Fibroblast of gingiva (primary cell): ENCODE results near the gene TCTN3.
"Not testable (repeated sequence)": the region's sequence is repeated elsewhere in the genome, so short reads cannot be mapped to it uniquely, and the experiment has no call there.

ENCODE experiments used
- DNase-seq: peaks from one replicate; pipeline ENCODE4 v3.0.0-alpha.2; 2011; ENCODE audit warnings: low read depth

The TCTN3 gene, protein sequence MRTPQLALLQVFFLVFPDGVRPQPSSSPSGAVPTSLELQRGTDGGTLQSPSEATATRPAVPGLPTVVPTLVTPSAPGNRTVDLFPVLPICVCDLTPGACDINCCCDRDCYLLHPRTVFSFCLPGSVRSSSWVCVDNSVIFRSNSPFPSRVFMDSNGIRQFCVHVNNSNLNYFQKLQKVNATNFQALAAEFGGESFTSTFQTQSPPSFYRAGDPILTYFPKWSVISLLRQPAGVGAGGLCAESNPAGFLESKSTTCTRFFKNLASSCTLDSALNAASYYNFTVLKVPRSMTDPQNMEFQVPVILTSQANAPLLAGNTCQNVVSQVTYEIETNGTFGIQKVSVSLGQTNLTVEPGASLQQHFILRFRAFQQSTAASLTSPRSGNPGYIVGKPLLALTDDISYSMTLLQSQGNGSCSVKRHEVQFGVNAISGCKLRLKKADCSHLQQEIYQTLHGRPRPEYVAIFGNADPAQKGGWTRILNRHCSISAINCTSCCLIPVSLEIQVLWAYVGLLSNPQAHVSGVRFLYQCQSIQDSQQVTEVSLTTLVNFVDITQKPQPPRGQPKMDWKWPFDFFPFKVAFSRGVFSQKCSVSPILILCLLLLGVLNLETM

DNA sequence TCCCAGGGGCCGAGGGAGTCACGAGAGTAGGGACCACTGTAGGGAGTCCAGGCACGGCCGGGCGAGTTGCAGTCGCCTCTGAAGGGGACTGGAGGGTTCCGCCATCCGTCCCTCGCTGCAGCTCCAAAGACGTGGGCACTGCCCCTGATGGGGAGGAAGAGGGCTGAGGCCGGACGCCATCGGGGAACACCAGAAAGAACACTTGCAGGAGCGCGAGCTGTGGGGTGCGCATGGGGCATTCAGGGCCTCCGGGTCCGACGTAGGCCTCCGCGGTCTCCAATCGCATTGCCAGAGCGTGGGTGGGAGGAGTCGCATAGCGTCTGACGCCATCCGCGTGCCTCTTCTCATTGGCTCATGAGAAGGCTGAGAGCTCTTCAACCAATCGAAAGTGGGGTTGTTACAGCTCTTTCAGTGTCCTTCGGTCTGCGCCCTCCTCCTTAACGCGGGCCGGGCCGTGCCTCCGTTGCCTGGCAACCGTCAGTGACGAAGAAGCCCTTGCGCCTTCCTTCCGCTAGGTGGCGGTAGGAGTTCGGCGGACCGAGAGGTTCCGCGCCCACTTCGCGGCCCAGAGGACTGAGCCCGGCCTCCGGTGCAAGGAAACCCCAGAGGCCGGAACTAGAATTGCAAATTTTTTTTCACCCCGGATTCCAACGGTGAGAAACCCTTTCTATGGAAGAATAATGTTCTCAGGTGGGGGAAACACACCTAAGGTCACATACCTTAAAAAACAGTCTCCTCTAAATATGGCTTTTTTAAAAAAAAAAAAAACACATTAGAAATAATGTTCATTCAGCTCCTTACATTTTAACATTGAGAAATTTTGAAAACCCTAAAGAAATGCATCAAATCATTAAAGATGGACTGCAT, at the start of gene TCTN3:
TCTN3 (minus strand) TSS at position 260 of the 867 bp plus-strand sequence; CDS start at position 232, 28 bp downstream.
- peak; percentile 99 for DNase-seq

DNA sequence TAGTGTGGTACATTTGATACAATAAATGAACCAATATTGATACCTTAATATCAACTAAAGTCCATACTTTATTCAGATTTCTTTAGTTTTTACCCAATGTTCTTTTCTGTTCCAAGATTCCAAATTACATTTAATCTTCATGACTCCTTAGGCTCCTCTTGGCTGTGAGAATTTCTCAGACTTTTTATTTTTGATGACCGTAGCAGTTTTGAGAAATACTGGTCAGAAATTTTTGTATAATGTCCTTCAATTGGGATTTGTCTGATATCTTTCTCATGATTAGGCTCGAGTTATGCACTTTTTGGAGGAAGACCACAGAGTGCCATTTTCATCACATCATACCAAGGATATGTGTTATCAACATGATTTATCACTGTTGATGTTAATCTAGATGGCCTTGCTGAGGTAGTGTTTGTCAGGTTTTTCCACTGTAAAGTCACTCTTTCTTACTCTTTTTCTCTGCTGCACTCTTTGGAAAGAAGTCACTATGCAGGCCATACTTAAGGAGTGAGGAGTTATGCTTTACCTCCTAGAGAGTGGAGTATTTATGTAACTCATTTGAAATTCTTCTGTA, 49.3 kb upstream of the TCTN3 start:
- no peak for DNase-seq

DNA sequence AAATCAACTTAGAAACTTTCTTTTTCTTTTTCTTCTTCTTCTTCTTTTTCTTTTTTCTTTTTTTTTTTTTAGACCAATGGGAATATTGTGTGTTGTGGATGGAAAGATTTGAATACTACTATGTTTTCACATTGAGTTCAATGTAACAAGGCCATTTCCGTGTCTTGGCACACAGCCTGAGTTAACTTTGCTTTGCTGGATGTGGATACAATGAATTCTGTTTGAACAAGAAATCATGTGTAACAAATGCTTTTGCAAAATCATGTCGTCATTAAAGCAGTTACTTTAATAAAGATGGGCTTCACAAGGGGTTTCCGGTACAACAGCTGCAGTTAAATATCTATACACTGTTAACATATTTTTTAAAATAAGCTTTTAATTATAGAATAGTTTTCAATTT, 48.8 kb upstream of the TCTN3 start:
- DNase-seq, result no peak

DNA sequence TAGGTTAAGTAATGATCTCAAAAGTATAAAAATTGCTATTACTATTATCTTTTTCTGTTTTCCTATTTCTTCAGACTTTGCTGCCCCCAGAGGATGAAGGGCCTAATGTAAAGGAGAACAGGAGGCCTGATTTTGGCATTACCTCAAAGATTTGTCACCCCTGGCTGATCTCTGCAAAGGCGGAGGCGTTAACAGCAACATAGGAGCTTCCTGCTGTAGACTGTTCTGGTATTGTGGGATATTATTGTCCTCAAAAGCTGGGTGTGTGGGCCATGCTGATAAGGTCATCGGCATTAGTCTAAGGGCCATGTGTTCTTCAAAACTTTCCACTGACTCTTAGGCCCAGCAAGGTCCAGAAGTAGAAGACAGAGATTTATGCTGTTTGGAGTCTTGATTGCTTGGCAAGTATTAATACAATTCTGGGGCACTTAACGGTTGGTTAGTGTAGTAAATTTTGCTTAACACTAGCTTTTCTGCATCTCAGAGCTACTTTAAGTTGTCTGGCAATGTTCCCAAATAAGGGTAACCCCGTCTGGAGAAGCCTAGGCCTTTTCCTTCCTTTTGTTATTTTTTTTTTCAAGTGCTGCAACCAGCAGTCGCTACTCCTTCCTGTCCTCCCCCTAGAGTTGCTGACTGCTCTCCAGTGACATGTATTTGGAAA, 48.2 kb upstream of the TCTN3 start:
- no peak for DNase-seq

DNA sequence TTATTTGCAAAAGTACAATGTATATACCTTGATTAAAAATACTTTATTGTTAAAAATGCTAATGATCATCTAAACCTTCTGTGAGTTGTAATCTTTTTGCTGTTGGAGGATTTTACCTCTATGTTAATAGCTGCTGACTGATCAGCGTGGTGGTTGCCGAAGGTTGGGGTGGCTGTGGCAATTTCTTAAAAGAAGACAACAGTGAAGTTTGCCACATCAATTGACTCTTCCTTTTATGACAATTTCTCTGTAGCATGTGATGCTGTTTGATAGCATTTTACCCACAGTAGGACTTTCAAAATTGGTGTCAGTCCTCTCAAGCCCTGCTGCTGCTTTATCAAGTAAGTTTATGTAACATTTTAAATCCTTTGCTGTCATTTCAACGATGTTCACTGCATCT, 45.3 kb upstream of the TCTN3 start:
- DNase-seq, result no peak

DNA sequence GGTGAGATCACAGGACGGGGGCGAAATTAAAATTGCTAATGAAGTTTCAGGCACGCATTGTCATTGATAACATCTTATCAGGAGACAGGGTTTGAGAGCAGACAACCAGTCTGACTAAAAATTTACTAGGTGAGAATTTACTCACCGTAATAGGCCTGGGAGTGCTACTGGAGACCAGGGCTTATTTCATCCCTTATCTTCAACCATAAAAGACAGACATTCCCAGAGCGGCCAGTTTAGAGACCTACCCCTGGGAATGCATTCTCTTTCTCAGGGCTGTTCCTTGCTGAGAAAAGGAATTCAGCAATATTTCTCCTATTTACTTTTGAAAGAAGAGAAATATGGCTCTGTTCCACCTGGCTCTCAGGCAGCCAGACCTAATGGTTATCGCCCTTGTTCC, 39.2 kb upstream of the TCTN3 start:
- not testable (repeated sequence) for DNase-seq

DNA sequence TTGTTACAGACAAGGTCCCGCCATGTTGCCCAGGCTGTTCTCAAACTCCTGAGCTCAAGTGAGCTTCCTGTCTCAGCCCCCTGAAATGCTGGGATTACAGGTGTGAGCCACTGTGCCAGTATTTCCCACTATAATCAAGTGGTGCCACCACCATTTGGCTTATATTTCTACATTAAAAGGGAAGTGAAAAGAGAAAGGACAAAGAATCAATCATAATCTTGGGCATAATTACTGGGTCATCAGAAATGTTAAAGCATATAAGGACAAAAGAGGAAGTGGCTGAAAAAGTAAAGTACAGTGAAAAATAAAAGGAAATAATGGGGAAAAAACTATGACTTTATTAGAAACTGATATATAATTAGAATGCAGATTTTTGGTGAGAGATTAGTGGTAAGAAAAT, 36.5 kb upstream of the TCTN3 start:
- DNase-seq, result no peak

DNA sequence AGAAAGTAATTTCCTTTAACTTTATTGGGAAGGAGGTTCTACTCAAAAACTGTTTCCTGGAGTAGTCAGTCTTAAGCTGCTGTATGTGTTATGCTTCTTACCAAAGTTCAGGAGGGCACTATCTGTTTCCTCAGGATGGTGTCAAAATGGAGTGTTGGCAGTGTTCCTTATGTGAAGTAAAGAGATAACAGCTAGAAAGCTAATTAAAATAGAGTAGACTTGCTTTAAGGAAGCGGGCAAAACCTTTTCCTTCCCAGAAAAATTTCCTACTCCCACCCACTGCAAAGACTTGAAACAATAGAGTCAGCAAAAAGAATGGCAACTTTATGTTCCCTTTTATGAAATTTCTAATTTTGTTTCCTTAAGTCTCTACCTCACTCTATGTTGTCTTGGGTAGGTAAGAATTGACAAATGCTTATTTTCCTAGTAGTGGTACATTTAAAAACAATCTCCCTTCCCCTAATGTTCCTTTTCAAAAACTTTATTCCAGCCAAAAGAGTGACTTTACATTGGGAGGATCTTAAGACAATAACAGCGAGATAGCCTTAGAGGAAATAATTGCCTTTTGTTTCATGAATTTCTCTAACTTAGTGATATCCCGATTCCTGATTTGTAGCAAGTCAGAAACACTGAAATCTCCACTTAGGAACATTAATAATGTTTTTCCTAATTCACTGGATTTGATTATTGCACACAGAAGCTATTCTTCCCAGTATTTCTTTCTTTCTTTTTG, 35.8 kb upstream of the TCTN3 start:
- no peak for DNase-seq

DNA sequence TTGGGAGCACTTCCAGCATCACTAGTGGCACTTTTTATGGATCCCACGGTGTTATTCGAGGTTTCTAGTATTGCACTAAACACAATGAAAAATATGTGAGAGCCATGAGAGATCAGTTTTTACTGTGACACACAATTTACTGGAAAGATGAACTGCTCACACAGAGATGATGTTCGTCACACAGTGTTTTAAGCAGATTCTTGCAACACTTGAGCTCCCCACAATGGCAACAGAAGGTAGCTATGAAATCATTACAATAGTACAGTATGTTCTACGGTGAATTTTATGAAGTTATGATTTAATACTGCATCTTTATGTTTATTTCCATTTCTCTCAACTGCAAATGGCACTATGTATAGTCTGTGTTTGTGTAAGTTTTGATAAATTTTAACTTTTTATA, 34.8 kb upstream of the TCTN3 start:
- DNase-seq, result peak; percentile 84

DNA sequence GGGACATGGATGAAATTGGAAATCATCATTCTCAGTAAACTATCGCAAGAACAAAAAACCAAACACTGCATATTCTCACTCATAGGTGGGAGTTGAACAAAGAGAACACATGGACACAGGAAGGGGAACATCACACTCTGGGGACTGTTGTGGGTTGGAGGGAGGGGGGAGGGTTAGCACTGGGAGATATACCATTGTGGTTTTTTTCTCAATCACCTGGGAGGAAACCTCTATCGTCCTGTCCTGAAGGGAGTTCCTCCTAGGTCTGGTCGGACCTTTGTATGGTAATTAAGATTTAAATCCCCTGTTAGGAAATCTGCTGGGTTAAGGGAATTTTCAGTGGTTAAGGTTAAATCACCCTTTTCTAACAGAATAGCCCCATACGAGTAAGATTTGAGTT, 28.8 kb upstream of the TCTN3 start:
- DNase-seq, result not testable (repeated sequence)

DNA sequence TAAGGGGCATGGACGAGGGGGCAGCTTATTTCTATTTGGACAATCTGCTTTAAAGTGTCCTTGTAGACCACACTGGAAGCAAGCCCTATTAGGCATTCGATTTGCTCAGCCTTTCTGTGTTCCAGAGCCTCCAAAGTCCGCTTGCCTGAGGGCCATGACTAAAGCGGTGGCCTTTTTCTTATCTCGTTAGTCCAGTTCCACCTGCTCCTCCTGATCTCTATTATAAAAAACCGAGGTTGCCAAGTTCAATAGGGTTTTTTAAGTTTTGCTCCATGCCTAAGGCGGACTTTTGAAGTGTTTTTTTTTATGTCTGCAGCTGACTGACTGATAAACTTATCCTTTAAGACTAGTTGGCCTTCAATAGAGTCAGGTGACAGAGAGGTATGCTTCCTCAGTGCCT, 27.0 kb upstream of the TCTN3 start:
- DNase-seq, result not testable (repeated sequence)

DNA sequence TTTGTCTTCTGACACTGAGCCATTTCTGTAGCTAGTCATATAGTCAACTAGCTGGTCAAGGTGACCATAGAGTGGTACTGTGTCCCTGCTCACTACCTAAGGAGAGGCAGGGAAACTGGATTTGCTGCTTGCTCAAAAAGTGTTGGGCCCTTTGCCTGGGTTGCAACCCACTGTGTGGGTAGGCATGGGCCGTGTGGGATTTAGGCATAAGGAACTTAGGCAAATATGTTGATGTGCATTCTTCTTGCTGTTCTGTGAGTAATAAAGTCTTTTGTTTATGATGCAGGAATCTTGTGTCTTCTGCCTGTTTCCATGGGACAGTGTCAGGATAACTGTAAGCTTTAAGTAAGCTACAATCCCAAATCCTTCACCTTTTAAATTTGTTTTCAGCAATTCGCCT, 23.1 kb upstream of the TCTN3 start:
- DNase-seq, result no peak

DNA sequence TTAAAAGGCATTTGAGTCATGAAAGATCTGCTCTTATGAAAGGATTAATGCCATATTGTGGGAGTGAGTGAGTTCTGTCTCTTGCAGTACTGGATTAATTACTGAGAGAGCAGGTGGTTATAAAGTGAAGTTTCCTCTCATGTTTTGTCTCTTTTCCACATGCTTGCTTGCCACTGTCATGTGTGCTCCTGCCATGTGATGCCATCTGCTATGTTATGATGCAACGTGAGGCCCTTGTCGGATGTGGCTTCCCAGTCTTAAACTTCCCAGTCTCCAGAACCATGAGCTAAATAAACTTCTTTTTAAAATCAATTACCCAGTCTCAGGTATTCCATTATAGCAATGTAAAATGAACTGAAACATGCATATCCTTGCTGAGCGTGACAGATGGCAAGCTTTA, 22.7 kb upstream of the TCTN3 start:
- DNase-seq, result no peak

DNA sequence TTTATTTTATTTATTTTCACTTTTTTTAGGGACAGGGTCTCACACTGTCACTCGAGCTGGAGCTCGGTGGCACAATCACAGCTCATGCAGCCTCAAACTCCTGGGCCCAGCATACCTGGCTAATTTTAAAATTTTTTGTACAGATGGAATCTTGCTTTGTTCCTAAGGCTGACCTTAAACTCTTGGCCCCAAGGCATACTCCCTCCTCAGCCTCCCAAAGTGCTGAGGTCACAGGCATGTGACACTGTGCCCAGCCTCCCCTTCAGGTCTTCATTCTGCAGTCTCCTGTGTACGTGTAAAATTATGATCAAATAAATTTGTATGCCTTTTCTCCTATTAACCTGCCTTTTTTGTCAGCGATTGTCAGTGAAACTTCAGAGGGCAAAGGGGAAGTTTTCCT, 17.8 kb upstream of the TCTN3 start:
- no peak for DNase-seq

DNA sequence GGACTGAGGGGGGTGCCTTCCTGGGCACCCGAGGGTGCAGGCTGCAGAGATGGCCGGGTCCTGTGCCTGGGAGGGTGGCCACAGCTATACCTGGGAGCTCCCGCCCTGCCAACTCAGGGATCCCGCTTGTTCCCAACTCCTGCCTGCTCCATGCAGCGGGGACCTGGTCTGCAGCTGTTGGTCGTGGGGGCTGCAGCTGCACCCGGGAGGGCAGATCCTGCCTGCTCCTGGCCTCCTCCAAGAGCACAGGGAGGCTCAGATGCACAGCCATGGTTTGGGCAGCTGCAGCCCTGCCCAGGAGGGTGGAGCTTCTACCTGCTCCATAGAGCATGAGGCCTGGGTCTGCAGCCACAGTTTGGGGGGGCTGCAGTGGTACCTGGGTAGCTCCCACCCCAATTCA, 13.3 kb upstream of the TCTN3 start:
- no peak for DNase-seq

DNA sequence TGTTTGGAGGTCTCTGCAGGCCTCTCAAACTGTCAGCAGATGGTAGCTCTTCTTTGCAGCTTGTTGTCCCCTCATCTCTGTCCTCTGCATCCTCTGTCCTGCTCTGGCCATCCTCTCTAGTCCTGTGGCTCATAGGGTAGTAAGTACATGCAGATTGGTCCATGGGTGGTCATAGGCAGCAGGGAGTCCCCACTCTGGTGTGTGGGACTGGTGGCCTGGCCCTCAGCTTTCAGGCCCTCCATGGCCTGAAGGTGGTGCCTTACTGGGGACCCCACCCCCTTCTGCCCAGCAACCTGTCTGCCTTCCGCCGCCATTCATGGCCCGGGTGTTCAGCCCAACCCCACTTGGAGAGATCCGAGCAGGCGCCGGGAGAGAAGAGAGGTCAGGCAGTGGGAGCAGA, 12.8 kb upstream of the TCTN3 start:
- no peak for DNase-seq

DNA sequence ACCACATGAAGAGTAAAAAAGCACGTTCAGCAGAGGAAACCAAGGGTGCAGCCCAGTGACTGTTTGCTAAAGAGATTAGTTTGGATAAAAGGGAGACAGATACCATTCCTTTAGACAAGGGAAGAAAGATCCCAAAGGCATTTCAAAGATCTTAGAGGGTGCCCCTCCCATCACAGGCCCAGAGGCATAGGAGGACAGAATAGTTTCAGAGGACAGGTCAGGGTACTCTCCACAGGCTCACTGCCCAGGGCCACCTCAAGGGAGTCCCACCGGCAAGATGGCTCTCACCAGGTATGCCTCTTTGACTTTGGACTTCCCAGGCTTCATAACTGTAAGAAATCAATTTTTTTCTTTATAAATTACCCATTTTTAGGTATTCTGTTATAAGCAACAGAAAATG, 4.7 kb upstream of the TCTN3 start:
- no peak for DNase-seq

DNA sequence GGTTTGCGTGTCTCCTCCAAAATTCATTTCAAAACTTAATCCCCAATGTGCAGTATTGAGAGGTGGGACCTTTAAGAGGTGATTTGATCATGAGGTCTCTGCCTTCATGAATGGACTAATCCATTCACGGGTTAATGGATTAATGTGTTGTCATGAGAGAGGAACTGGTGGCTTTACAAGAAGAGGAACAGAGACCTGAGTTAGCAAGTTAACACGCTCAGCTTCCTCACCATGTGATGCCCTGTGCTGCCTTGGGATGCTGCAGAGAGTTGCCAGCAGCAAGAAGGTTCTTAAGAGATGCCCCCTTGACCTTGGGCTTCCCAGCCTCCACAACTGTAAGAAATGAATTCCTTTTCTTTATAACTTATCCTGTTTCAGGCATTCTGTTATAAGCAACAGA, 3.7 kb upstream of the TCTN3 start:
- DNase-seq, result no peak

DNA sequence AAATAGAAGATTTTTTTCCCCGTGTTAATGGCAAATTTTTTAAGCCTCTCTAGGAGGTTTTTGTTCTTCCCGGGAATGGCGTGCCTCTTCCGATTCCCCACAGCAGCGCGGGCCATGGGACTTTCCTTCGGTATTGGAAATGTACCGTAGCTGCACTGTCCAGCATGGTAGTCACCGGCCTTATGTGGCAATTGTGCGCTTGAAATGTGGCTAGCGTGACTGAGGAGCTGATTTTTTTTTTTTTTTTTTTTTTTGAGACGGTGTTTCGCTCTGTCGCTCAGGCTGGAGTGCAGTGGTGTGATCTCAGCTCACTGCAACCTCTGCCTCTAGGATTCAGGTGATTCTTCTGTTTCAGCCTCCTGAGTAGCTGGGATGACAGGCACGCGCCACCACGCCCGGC, 938 bp upstream of the TCTN3 start:
- no peak for DNase-seq

DNA sequence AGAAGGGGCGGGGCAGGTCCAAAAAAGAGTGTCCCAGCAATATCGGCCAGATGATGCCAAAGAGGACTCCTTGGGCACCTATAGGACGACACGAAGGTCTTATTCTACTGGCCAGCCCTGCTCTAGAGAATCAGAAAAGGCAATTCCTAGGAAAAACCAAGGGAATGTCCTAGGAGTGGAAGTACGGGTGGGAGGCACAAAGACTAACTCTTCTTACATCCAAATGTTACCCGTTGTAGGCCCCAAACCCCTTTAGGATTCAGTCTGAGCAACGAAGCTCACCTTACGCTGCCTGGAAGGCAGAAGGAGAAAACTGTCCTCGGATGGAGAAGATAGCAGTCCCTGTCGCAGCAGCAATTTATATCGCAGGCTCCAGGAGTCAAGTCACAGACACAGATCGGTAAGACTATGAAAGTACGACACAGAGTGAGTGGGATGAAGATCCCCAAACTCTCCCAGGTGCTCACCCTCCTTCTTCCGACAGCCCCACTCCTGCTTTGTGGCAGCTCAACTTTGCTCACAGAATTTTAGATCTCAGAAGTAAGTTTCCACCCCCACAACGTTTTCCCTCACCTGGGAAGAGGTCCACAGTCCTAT, 558 bp downstream of the TCTN3 start:
- peak; percentile 3 for DNase-seq

DNA sequence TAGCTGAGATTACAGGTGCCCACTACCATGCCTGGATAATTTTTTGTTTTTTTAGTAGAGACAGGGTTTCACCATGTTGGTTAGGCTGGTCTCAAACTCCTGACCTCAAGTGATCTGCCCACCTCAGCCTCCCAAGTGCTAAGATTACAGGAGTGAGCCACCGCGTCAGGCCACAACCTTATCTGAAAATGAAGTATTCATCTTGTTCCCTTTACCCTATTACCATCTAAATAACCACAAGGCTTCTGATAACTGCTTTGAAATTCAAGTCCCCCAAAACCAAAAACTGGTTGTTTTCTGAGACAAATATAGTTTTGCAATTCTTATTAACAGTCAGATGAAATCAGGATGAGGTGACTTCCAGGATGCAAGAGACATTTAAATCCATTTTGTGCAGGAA, 2.4 kb downstream of the TCTN3 start:
- DNase-seq, result no peak
